GM13976 (cell line): ENCODE results near the gene LSM4.
A peak's percentile ranks its signal among the peaks of the same experiment; 100 is the strongest.

Source experiments
- DNase-seq: peaks from one replicate; pipeline ENCODE4 v3.0.0; 2012; ENCODE audit warnings: low spot score
- in situ Hi-C: fragments of 300-500 bp; cut with MboI; formaldehyde crosslinking; loops from one replicate; pipeline ENCODE4 v1.12.0; 2022; ENCODE audit warnings: low sequenced_read_pairs, mixed read lengths, inconsistent platforms; ENCODE audit not compliant: unreplicated experiment
- TF ChIP-seq, protein P1 (sequence below): IDR thresholded peaks from 2 replicates; pipeline ENCODE4 v1.5.1; 2012; ENCODE audit warnings: borderline replicate concordance, mild to moderate bottlenecking; ENCODE audit not compliant: insufficient read depth; ENCODE audit errors: extremely low read depth, missing control alignments, control extremely low read depth

The LSM4 gene

DNA sequence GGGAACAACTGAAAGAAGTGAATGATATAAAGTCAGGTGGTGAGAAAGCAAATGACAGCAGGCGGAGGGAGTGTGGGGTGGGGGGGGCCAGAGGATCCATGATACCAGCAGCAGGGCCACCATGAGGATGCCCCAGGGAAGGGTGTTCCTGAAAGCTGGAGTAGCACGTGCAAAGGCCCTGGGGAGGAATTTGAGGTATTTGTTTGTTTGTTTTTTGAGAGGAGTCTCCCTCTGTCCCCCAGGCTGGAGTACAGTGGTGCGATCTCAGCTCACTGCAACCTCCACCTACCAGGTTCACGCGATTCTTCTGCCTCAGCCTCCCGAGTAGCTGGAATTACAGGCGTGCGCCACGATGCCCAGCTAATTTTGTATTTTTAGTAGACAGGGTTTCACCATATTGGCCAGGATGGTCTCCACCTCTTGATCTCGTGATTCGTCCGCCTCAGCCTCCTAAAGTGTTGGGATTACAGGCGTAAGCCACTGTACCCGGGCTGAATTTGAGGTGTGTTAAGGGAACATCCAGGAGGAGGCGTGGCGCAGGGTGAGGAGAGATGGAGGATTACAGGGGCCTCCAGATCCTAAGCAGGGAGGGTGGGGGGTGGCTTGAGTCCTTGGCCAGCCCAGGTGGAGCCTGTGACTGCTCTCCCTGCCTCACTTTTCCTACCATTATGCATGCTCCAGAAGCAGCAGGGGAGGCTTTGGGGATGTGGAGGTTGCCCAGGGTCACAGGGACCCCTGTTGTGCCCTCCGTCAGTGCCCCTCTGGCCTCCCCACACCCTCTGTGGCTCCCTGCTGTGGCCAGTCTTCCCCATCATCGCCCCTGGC, 29.0 kb downstream of the LSM4 start:
- in situ Hi-C loops, result no loop called here
- DNase-seq, result no peak
- TF ChIP-seq, protein P1, sequence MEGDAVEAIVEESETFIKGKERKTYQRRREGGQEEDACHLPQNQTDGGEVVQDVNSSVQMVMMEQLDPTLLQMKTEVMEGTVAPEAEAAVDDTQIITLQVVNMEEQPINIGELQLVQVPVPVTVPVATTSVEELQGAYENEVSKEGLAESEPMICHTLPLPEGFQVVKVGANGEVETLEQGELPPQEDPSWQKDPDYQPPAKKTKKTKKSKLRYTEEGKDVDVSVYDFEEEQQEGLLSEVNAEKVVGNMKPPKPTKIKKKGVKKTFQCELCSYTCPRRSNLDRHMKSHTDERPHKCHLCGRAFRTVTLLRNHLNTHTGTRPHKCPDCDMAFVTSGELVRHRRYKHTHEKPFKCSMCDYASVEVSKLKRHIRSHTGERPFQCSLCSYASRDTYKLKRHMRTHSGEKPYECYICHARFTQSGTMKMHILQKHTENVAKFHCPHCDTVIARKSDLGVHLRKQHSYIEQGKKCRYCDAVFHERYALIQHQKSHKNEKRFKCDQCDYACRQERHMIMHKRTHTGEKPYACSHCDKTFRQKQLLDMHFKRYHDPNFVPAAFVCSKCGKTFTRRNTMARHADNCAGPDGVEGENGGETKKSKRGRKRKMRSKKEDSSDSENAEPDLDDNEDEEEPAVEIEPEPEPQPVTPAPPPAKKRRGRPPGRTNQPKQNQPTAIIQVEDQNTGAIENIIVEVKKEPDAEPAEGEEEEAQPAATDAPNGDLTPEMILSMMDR, result no peak

DNA sequence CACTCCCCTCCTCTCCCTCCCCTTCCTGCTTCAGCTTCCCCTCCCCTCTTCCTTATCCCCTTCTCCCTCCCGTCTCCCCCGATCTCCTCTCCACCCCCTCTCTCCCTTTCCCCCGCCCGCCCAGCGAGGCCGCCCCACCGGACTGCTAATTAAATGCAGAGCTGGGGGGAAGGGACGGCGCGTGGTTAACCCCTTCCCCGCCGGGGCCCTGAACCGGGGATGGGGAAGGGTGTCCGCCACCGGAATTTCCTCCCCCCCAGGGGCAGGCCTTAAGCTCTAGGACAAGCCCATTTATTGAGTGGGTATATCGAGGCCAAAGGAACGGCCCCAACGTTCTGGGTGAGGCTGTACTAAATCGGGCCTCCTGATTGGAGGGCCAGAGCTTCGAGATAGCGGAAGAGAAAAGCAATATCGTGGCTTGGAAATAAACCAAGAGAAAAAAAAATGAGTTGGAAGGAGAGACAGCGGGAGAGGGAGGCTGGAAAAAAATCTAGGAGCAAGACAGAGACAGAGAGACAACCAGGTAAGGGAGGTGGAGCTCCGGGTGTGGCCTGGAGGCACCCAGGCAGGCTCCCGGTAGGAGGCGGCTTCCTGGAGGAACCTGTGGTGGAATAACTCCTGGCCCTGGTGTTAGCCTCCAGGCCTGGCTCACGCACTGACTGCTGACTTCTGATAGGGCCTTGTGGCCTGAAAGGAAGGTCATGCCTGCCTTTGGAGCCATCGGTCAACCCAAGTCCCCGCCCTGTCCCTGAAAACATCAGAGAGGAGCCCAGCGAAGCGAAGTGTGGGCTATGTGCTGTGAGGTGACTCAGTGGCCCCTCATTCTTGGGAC, 29.9 kb downstream of the LSM4 start:
- in situ Hi-C loops, result no loop called here
- peak; percentile 73 for DNase-seq
- TF ChIP-seq, protein P1, result no peak

DNA sequence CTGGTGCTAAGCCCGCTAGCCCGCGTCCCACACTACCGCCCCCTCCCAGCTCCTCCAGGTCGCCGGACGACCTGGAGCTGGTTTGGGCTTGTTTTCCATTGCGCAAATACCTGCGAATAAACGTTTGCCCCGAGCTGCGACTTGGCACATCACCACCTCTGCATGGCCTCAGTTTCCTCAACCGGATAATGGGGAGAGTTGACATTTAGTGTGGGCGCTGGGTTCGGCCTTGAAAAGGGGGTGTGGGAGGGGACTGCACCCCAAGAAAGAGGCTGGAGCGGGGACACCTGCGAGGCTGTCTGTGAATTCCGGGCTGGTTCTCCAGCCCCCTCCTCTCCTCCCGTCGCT, 30.4 kb downstream of the LSM4 start:
- in situ Hi-C loops, result no loop called here
- TF ChIP-seq, protein P1, result no peak
- DNase-seq, result no peak

DNA sequence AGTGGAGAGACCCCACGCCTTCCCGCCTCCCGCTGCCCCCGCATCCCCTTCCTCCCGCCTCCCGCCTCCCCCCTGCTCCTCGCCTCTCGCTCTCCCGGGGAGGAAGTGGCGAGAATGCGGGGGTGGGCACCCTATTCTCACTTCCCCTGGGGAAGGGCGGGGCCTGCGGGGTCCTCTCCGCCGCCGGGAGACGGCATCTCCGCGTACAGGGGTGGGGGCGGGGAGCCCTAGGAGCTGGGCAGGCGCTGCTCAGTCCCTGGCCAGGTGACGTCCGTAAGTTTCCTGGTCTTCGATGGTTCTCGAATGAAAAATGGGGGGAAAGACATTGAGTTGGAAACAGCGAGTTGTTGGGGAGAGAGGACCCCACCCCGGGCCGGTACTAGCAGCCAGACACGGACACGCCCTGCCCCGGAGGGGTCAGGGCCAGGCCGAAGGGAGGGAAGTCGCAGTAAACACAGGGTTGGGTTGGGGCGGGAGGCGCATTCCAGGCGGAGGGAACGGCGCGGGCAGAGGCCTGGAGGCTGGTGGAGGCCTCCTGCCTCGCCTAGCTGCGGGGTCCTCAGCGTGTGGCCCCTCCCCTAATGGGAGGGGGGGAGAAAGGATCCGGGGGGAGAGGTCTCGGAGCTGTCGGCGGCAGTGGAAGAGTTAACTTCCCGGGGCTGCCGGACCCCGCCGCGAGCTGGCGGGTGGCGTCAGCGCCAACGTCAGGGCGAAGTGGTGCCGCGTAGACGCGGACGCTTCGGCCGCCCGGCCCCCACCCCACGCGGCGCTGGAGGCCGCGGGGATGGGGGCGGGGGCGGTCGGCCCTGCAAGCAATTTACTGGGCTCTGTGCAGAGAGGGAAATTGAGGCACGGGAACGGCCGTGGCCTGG, 31.1 kb downstream of the LSM4 start:
- TF ChIP-seq, protein P1, result no peak
- DNase-seq, result peak; percentile 94

DNA sequence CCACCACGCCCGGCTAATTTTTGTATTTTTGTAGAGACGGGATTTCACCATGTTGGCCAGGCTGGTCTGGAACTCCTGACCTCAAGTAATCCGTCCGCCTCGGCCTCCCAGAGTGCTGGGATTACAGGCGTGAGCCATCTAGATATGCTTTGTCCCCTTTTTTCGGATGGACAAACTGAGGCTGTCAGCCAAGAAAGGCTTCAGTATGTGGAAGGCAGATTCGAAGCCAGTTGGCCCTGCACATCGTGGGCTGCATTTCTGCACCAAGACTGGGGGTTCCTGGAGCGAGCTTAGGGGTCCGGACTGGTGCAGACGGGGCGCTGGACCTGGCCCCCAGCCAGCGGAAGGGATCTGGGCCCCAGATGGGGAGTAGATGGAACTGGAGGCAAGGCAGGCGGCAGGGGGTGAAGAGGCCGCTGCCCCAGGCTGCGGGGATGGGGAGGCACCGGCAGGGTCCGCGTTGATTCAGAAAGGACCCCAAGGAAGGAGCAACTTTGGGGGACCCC, 31.8 kb downstream of the LSM4 start:
- in situ Hi-C loops, result no loop called here
- DNase-seq, result no peak
- TF ChIP-seq, protein P1, result no peak

More for the DNA sequence above, 31.1 kb downstream of the LSM4 start:
- in situ Hi-C loops, result no loop called here

DNA sequence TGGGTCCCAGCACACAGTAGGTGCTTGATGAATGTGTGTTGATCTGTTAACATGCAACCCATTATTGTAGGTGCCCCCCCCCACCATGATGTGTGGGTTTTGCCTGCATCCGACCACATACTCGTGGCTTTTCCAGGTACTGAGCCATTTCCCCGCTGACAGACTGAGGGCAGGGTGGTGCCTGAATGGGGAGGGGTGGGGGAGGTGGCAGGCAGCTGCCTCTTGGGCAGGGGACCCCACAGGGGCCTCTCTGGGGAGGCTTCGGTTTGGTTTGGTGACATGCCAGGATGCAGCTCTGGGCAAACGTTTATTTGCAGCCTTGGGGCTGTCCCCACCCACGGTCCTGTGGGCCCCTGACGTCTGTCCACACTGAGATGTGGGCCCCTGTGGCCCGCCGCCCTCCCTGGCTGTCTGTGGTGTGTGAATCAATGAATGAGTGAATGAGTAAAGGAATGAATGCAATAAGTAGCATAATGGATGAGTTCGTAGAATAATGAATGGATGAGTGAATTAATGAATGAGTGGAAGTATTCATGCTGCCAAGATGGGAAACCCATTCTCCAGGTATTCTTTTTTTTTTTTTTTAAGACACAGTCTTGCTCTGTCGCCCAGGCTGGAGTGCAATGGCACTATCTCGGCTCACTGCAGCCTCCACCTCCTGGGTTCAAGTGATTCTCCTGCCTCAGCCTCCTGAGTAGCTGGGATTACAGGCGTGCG, 32.4 kb downstream of the LSM4 start:
- peak; percentile 84 for DNase-seq
- in situ Hi-C loops, result no loop called here
- TF ChIP-seq, protein P1, result no peak
